ENCODE data around the gene DLX6. TPM values are rescaled to one million over a fixed set of nuclear protein-coding genes. Genes with fewer than 3 reads are reported as not detected.

Gene DLX6
- total and polyA plus RNA-seq, 2 of the 8 experiments (the other 6 are each of a cell fraction or from before 2014, with no cell fraction given) = not detected

GRCh38 chr7:96998333-96998732 is 7.0 kb upstream of the DLX6 start:
- H3K18ac ChIP-seq (ENCODE audit: extremely low read depth, low read length) = no peak overlapping the region
- H4K91ac ChIP-seq (replicated peaks; ENCODE audit: insufficient read length, low read length) = no peak overlapping the region
- H3K27me3 ChIP-seq (replicated peaks in 1 of 4; ENCODE audit: control insufficient read depth in 3 of 4, extremely low read depth in 1 of 4, insufficient read depth in 3 of 4, low read length in 3 of 4) = peaks cover 89 to 99% (median 95%) of the 10 kb centered on the region in 4 experiments
- DNase-seq (ENCODE audit: low read depth in 1 of 2, low spot score in 2 of 2) = no peak
- no peak overlapping the region for H2BK12ac ChIP-seq (ENCODE audit: low read depth, low read length)
- no peak overlapping the region for H3K9ac ChIP-seq (replicated peaks in 1 of 4; ENCODE audit: extremely low read depth in 1 of 4, low read depth in 3 of 4, low read length in 3 of 4)
- no peak overlapping the region for H2AK5ac ChIP-seq (ENCODE audit: low read depth, low read length)
- no peak overlapping the region for H4K8ac ChIP-seq (ENCODE audit: extremely low read depth, insufficient read depth, low read length)
- no peak overlapping the region for H3K4ac ChIP-seq (replicated peaks; ENCODE audit: insufficient read length, low read depth, low read length)
- no peak overlapping the region for H2BK15ac ChIP-seq (ENCODE audit: low read length)
- no peak overlapping the region for H3K14ac ChIP-seq (ENCODE audit: insufficient read length)
- H3K56ac ChIP-seq (replicated peaks; ENCODE audit: insufficient read length, low read depth, low read length) = no peak overlapping the region
- no peaks in the 10 kb centered on the region for H3K79me1 ChIP-seq (ENCODE audit: low read depth, low read length)
- WGBS, 2 experiments (ENCODE audit: extremely low coverage in 1 of 2, insufficient coverage in 1 of 2, insufficient read length in 1 of 2, insufficient replicate concordance in 2 of 2, low coverage in 1 of 2, low lambda C conversion rate in 2 of 2, missing lambda C conversion rate in 1 of 2) = 6% methylated on average over 11 of the region's 11 CpGs; no CpG with 5 or more reads in 1 of the 2 experiments
- H3K79me2 ChIP-seq (ENCODE audit: control insufficient read depth in 1 of 2, insufficient read depth in 2 of 2, low read length in 2 of 2) = no peaks in the 10 kb centered on the region
- no peak overlapping the region for H4K5ac ChIP-seq (ENCODE audit: insufficient read length, low read depth, low read length)
- peaks cover 0 to 5% of the 10 kb centered on the region in 2 experiments; a peak in 1 of 4 replicates for H3K9me3 ChIP-seq (ENCODE audit: insufficient read depth in 2 of 2, low read depth in 1 of 2, low read length in 1 of 2)
- H2BK120ac ChIP-seq (replicated peaks; ENCODE audit: low read depth, low read length) = no peak overlapping the region
- peaks cover 0 to 5% (median 0%) of the 10 kb centered on the region in 4 experiments; a peak in 1 of 8 replicates for H3K36me3 ChIP-seq (ENCODE audit: control insufficient read depth in 2 of 4, insufficient read depth in 4 of 4, low read length in 3 of 4)
- CTCF ChIA-PET (ENCODE audit: partially characterized antibody) = interaction anchor here (0.8 to 12.6 kb wide), 4 partner anchors 10 to 214 kb away, joined by 3 to 150 read pairs (median 6); no protein-coding TSS in a partner anchor
- H3K27ac ChIP-seq (ENCODE audit: low read depth, low read length) = no peak overlapping the region
- TF ChIP-seq RNF2 (IDR thresholded peaks at IDR 0.05; ENCODE audit: borderline replicate concordance, low read depth, low read length, missing control alignments, poor library complexity, severe bottlenecking) (no peak), SUZ12 (IDR thresholded peaks at IDR 0.05; ENCODE audit: low read length) (peak; percentile 9; the same call in 1 of the 2 replicates)
- H3K4me1 ChIP-seq (replicated peaks in 1 of 4; ENCODE audit: control insufficient read depth in 3 of 4, insufficient read depth in 4 of 4, low read length in 3 of 4) = peaks cover 14 to 42% (median 27%) of the 10 kb centered on the region in 4 experiments
- H3K4me3 ChIP-seq (ENCODE audit: extremely low read depth in 1 of 4, insufficient read depth in 2 of 4, low read depth in 3 of 4, low read length in 4 of 4) = no peak overlapping the region
- no peaks in the 10 kb centered on the region; the same call in 1 of the 2 replicates for H3K23me2 ChIP-seq (ENCODE audit: low read depth, low read length)
- H2BK20ac ChIP-seq (ENCODE audit: low read length) = no peak overlapping the region
- H2BK5ac ChIP-seq (ENCODE audit: low read depth, low read length) = no peak overlapping the region
- no peak overlapping the region for H2AFZ ChIP-seq (ENCODE audit: low read length)
- peak overlapping the region in 1 of 2 experiments; percentile 19; a peak in 1 of 4 replicates for H3K4me2 ChIP-seq (ENCODE audit: insufficient read depth in 1 of 2, low read depth in 2 of 2, low read length in 2 of 2)
- H3K23ac ChIP-seq (ENCODE audit: insufficient read length) = no peak overlapping the region
- POLR2A ChIA-PET (ENCODE audit: partially characterized antibody) = interaction anchor here (0.9 kb wide), 1 partner anchor 26 kb away, joined by 3 read pairs; the partner anchor contains the start of gene DLX5
- FAIRE-seq = no peak
- peaks cover 15 to 51% of the 10 kb centered on the region in 2 experiments for H4K20me1 ChIP-seq (replicated peaks in 1 of 2; ENCODE audit: control insufficient read depth in 1 of 2, insufficient read depth in 2 of 2, low read length in 2 of 2)
